Measurements from ENCODE around the gene NLGN1. TPM values are rescaled to one million over a fixed set of nuclear protein-coding genes. Genes with fewer than 3 reads are reported as not detected.

The NLGN1 gene
- total RNA-seq, 1 experiment from 2014 or later = 0.85 TPM

DNA sequence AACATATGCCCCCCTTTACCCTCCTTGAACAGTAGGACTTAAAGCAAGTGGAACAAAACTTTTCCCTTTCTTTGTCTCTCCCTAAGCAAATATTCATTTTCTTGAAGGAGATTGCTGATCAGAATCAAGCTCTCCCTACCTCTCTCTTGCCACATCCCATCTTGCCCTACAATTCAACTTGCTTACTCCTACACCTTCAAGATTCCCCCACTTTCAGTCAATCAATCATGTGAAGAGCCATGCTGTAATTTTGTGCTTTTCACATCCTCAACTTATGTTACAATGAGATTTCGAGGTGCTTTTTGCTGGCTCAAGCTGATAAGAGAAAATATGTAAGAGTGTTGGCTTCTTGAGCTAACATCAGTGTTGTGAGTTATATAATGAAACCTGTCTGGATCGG, 662.9 kb downstream of the NLGN1 start:
- TF ChIP-seq TCF7L2 (IDR thresholded peaks at IDR 0.05; ENCODE audit: low read depth, low read length) (no peak), POLR2AphosphoS5 (IDR thresholded peaks at IDR 0.05; ENCODE audit: low read depth, low read length) (no peak), SIN3A (IDR thresholded peaks at IDR 0.05; ENCODE audit: borderline replicate concordance, insufficient read depth, low read depth, low read length) (no peak)
- TF ChIP-seq, protein P1, sequence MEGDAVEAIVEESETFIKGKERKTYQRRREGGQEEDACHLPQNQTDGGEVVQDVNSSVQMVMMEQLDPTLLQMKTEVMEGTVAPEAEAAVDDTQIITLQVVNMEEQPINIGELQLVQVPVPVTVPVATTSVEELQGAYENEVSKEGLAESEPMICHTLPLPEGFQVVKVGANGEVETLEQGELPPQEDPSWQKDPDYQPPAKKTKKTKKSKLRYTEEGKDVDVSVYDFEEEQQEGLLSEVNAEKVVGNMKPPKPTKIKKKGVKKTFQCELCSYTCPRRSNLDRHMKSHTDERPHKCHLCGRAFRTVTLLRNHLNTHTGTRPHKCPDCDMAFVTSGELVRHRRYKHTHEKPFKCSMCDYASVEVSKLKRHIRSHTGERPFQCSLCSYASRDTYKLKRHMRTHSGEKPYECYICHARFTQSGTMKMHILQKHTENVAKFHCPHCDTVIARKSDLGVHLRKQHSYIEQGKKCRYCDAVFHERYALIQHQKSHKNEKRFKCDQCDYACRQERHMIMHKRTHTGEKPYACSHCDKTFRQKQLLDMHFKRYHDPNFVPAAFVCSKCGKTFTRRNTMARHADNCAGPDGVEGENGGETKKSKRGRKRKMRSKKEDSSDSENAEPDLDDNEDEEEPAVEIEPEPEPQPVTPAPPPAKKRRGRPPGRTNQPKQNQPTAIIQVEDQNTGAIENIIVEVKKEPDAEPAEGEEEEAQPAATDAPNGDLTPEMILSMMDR (IDR thresholded peaks at IDR 0.05) = no peak
- TF ChIP-seq, protein P2, sequence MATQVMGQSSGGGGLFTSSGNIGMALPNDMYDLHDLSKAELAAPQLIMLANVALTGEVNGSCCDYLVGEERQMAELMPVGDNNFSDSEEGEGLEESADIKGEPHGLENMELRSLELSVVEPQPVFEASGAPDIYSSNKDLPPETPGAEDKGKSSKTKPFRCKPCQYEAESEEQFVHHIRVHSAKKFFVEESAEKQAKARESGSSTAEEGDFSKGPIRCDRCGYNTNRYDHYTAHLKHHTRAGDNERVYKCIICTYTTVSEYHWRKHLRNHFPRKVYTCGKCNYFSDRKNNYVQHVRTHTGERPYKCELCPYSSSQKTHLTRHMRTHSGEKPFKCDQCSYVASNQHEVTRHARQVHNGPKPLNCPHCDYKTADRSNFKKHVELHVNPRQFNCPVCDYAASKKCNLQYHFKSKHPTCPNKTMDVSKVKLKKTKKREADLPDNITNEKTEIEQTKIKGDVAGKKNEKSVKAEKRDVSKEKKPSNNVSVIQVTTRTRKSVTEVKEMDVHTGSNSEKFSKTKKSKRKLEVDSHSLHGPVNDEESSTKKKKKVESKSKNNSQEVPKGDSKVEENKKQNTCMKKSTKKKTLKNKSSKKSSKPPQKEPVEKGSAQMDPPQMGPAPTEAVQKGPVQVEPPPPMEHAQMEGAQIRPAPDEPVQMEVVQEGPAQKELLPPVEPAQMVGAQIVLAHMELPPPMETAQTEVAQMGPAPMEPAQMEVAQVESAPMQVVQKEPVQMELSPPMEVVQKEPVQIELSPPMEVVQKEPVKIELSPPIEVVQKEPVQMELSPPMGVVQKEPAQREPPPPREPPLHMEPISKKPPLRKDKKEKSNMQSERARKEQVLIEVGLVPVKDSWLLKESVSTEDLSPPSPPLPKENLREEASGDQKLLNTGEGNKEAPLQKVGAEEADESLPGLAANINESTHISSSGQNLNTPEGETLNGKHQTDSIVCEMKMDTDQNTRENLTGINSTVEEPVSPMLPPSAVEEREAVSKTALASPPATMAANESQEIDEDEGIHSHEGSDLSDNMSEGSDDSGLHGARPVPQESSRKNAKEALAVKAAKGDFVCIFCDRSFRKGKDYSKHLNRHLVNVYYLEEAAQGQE (IDR thresholded peaks at IDR 0.05; ENCODE audit: insufficient read depth in 1 of 2, low read depth in 2 of 2, low read length in 1 of 2) = no peak
- intact Hi-C loops (cut with micrococcal nuclease; ENCODE audit: unreplicated experiment) = no loop called here
- Histone ChIP-seq H3K36me3 (ENCODE audit: control insufficient read depth, insufficient read depth, low read length) (no peaks in the 10 kb centered on the region), H3K27ac (ENCODE audit: low read length) (no peak overlapping the region), H3K27me3 (ENCODE audit: control insufficient read depth, insufficient read depth, low read length) (no peaks in the 10 kb centered on the region), H3K4me1 (ENCODE audit: control insufficient read depth, insufficient read depth, low read length) (no peaks in the 10 kb centered on the region), H3K9me3 (ENCODE audit: control insufficient read depth, insufficient read depth, low read depth, low read length) (peaks cover 19% of the 10 kb centered on the region), H3K4me3 (ENCODE audit: low read depth in 2 of 2, low read length in 2 of 2) (no peak overlapping the region)
- BruUV-seq (replicated peaks) = no TSS peak
- POLR2A ChIA-PET = no interaction called here
- ATAC-seq (no peak), DNase-seq (ENCODE audit: low read depth, low spot score) (no peak)
- in situ Hi-C loops (cut with HindIII; ENCODE audit: low pct_unique_long_range_greater_than_20kb, low sequenced_read_pairs) = no loop called here
- CTCF ChIA-PET = no interaction called here

DNA sequence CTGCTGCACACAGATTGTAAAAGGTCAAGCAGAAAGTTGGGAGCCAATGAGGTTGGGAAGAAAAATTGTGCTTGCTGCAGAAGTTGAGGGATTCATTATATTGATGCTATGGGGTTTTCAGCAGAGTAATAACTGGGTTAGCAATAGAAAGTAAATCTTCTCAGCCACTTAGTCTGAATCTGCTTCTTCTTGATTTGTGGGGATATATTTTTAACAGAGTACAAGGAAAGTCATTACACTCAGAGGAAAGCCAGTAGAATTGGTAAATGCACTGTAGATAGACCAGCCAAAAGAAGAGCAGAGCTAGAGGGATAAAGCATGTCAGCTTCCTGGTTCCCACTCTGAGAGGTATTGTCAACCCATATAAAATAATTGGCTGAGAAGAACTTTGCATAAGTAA, 663.6 kb downstream of the NLGN1 start:
- no TSS peak for BruUV-seq (replicated peaks)
- Histone ChIP-seq H3K27me3 (ENCODE audit: control insufficient read depth, insufficient read depth, low read length) (no peaks in the 10 kb centered on the region), H3K27ac (ENCODE audit: low read length) (no peak overlapping the region), H3K4me3 (ENCODE audit: low read depth in 2 of 2, low read length in 2 of 2) (no peak overlapping the region), H3K4me1 (ENCODE audit: control insufficient read depth, insufficient read depth, low read length) (no peaks in the 10 kb centered on the region), H3K9me3 (ENCODE audit: control insufficient read depth, insufficient read depth, low read depth, low read length) (peaks cover 21% of the 10 kb centered on the region), H3K36me3 (ENCODE audit: control insufficient read depth, insufficient read depth, low read length) (no peaks in the 10 kb centered on the region)
- ChIA-PET POLR2A (no interaction called here), CTCF (no interaction called here)
- no peak for DNase-seq (ENCODE audit: low read depth, low spot score)
- TF ChIP-seq, protein P1 (IDR thresholded peaks at IDR 0.05) = no peak
- TF ChIP-seq, protein P2 (IDR thresholded peaks at IDR 0.05; ENCODE audit: insufficient read depth in 1 of 2, low read depth in 2 of 2, low read length in 1 of 2) = no peak
- TF ChIP-seq SIN3A (IDR thresholded peaks at IDR 0.05; ENCODE audit: borderline replicate concordance, insufficient read depth, low read depth, low read length) (no peak), TCF7L2 (IDR thresholded peaks at IDR 0.05; ENCODE audit: low read depth, low read length) (no peak), POLR2AphosphoS5 (IDR thresholded peaks at IDR 0.05; ENCODE audit: low read depth, low read length) (no peak)
- in situ Hi-C loops (cut with HindIII; ENCODE audit: low pct_unique_long_range_greater_than_20kb, low sequenced_read_pairs) (no loop called here), intact Hi-C loops (cut with micrococcal nuclease; ENCODE audit: unreplicated experiment) (no loop called here)
- ATAC-seq = no peak

All from Panc1 (cell line).